PC-9 (cell line): ENCODE measurements around the gene ATP6V0D1.
"Not testable (repeated sequence)": the region's sequence is repeated elsewhere in the genome, so short reads cannot be mapped to it uniquely, and the experiment has no call there.

ENCODE experiments used
- EZH2 ChIP-seq: fragments of 200-600 bp; sonication (generic); IDR thresholded peaks from 2 replicates; pipeline ENCODE4 v1.8.0; 2017; ENCODE audit warnings: antibody characterized with exemption, low read depth
- TF ChIP-seq, protein P1 (sequence below): fragments of 200-600 bp; sonication (generic); conservative IDR thresholded peaks from 2 replicates; pipeline ENCODE4 v1.6.1; 2017; ENCODE audit warnings: mixed run types, antibody characterized with exemption, mild to moderate bottlenecking, moderate library complexity

DNA sequence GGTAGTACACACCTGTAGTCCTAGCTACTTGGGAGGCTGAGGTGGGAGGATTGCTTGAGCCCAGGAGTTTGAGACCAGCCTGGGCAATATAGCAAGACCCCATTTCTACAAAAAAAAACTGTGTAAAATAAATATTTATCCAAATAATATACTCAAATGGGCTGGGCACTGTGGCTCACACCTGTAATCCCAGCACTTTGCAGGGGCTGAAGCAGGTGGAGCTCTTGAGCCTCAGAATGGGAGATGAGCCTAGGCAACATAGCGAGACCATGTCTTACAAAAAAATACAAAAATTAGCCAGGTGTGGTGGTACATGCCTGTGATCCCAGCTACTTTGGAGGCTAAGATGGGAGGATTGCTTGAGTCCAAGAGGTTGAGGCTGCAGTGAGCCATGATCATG lies 32.9 kb upstream of the ATP6V0D1 start:
- not testable (repeated sequence) for TF ChIP-seq EZH2
- TF ChIP-seq, protein P1, sequence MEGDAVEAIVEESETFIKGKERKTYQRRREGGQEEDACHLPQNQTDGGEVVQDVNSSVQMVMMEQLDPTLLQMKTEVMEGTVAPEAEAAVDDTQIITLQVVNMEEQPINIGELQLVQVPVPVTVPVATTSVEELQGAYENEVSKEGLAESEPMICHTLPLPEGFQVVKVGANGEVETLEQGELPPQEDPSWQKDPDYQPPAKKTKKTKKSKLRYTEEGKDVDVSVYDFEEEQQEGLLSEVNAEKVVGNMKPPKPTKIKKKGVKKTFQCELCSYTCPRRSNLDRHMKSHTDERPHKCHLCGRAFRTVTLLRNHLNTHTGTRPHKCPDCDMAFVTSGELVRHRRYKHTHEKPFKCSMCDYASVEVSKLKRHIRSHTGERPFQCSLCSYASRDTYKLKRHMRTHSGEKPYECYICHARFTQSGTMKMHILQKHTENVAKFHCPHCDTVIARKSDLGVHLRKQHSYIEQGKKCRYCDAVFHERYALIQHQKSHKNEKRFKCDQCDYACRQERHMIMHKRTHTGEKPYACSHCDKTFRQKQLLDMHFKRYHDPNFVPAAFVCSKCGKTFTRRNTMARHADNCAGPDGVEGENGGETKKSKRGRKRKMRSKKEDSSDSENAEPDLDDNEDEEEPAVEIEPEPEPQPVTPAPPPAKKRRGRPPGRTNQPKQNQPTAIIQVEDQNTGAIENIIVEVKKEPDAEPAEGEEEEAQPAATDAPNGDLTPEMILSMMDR = not testable (repeated sequence)
